ENCODE measurements around the gene TBCCD1.

TBCCD1 gene

DNA sequence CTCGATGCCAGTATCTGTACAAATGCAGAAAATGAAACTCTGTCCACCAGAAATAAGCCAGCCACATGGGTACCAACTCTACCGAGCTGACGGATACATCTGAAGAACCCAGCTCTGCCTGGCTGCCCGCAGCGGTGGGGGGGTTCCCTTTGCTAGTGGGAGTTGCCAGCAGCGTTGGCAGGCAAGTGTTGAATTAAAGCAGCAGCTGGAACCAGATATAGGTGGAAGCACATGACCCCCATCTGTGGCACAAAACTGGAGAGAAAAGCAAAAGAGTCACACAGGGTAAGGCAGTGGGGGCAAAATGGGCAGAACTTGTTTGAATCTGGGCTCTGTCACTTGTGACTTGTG lies 40.9 kb downstream of the TBCCD1 start:
- TF ChIP-seq, protein P1, sequence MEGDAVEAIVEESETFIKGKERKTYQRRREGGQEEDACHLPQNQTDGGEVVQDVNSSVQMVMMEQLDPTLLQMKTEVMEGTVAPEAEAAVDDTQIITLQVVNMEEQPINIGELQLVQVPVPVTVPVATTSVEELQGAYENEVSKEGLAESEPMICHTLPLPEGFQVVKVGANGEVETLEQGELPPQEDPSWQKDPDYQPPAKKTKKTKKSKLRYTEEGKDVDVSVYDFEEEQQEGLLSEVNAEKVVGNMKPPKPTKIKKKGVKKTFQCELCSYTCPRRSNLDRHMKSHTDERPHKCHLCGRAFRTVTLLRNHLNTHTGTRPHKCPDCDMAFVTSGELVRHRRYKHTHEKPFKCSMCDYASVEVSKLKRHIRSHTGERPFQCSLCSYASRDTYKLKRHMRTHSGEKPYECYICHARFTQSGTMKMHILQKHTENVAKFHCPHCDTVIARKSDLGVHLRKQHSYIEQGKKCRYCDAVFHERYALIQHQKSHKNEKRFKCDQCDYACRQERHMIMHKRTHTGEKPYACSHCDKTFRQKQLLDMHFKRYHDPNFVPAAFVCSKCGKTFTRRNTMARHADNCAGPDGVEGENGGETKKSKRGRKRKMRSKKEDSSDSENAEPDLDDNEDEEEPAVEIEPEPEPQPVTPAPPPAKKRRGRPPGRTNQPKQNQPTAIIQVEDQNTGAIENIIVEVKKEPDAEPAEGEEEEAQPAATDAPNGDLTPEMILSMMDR (IDR thresholded peaks at IDR 0.05): no peak

DNA sequence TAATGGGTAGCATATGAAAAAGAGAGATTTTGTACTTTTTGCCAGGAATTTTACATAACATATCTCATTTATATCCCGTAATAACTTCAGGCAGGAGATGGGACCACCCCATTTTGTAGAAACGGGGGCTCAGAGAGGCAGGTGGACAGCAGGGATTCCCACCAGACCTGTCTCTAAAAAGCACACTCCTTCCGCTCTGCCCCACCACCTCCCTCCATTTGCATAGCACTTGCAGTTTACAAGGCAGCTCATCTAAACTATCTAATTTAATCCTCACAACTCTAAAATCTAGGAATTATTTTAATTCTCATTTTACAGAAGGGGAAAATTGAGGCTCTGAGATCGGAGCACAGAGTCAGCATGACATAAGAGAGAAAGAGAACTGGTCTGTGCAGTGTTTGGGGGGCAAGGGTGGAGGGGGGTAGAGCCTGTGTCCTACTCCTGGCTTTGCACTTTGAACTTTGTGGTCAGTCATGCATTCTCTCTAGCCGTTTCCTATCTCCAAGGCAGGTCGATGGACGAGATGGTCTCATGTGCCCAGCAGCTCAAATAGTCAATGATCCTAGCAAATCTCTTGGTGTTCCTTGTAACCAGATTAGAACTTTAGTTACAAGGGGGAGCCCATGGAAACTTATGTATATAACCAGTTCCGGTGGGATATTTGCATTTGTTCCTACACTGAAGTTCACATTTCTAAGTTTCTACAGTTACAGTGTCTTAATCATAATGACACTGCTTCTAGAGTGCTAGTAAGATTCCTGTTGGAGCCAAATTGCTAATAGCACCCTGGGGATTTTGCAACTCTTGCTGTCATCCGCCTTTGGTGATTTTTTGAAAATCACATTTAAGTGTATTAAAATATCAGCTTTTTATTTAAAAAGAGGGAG lies 41.5 kb downstream of the TBCCD1 start:
- TF ChIP-seq, protein P1 (IDR thresholded peaks at IDR 0.05): no peak

DNA sequence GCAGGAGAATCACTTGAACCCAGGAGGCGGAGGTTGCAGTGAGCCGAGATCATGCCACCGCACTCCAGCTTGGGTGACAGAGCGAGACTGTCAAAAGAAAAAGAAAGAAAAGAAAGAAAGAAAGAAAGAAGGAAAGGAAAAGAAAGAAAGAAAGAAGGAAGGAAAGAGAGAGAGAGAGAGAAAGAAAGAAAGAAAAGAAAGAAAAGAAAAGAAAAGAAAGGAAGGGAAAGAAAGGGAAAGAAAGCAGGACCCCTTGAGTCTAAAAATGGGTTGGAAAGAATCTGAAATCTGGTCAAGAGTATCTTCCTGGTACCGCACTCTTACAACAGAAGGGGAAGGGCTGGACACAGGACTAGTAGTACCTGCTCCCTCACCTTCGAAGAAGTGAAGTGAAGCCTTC lies 42.5 kb downstream of the TBCCD1 start:
- TF ChIP-seq, protein P1 (IDR thresholded peaks at IDR 0.05): no peak

DNA sequence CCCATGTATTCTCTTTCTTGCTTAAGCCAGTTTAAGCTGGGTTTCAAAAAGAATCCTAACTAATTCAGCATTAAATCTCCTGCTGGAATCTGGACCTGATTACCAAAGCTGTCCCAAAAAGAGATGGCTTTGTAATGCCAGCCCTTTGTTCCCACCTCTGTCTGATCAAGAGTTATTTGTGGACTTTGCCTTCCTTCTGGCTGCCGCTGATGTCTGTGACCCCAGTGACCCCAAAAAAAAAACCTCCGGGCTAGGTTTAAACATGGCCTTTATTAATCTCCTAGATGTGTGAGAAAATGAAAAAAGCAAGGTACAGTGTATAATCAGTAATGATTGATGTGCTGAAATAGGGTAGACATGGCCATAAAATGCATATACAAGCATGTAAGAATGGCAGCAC lies 43.7 kb downstream of the TBCCD1 start:
- TF ChIP-seq, protein P1 (IDR thresholded peaks at IDR 0.05): no peak

DNA sequence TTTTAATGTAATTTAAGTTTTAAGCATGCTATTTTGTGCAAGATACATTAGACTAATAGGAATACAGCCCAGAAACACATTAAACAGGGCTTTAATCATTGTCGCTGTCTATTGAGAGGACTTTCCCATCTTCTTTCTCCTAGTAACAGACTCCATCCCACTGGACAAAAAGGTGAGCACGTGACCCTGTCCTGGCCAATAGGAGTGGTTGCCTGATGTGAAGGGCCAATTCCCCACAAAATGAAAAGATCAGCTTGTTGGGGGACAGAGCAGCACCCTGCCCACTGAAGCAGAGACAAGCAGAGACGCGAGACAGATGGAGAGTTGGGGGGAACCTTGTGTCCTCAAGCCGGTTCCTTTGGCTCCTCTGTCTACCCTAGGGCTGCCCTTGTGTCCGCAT lies 44.1 kb downstream of the TBCCD1 start:
- TF ChIP-seq, protein P1 (IDR thresholded peaks at IDR 0.05): no peak

DNA sequence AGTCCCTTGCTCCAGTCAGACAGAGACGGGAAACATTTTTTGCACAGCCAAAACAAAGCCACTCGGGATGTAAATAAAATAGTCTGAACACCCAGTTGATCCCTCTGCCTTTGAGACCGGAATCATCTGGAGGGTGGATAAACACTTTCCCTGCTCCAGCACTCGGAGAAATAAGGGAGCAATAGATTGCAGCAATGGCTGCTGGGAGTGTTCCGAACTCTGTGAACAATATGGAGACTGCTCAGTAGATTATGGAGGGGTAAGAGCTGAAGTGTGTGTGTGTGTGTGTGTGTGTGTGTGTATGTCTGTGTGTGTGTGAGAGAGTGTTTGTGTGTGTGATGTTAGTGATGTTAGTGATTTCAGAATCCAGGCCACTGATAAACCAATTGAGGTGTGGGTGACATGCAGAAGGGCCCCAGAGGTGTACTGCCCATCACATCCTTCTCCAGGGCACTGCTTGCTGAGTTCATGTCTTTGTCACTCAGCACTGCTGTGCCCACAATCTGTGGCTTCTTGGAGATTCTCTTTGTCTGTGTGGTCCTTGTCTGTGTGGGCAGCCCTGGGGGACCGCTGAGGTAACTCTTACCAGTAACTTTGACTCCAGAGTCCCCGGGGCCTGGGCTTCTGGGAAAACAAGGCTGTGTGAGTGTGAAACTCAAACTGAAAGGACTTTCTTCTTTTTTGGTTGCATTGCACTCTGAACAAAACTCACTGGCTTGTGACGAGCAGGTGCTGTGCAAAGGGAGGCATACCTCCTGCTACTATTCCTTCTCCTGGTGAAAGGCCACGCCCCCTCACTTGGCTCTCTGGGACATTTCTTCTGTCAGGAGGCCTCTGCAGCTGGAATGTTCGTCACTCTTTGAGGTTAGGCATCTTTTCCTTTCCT lies 45.9 kb downstream of the TBCCD1 start:
- TF ChIP-seq, protein P1 (IDR thresholded peaks at IDR 0.05): no peak

DNA sequence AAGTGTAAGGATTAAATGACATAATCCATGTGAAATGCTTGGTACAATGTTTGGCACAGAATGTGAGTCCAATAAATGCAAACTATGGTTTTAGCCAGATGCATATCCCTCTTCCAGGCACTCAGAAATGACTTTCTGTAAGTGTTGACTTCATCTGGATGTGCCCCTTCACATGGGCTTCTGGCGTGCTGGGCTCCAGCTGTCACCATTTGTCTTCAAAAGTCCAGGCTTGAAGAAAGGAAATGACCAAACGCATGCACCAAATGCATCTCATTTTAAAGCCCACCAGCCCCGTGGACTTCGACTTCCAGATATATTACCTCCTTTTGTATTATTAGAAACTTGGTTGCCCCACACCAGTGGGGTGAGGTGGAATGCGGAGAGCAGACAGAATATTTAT lies 46.7 kb downstream of the TBCCD1 start:
- TF ChIP-seq, protein P1 (IDR thresholded peaks at IDR 0.05): no peak

Measured in LNCAP (cell line).